ENCODE data around the gene C1QB. TPM values are rescaled to one million over a fixed set of nuclear protein-coding genes. Genes with fewer than 3 reads are reported as not detected.

The C1QB gene
- total and polyA plus RNA-seq, 2 of the 8 experiments (the other 6 are each of a cell fraction or from before 2014, with no cell fraction given) = not detected

DNA sequence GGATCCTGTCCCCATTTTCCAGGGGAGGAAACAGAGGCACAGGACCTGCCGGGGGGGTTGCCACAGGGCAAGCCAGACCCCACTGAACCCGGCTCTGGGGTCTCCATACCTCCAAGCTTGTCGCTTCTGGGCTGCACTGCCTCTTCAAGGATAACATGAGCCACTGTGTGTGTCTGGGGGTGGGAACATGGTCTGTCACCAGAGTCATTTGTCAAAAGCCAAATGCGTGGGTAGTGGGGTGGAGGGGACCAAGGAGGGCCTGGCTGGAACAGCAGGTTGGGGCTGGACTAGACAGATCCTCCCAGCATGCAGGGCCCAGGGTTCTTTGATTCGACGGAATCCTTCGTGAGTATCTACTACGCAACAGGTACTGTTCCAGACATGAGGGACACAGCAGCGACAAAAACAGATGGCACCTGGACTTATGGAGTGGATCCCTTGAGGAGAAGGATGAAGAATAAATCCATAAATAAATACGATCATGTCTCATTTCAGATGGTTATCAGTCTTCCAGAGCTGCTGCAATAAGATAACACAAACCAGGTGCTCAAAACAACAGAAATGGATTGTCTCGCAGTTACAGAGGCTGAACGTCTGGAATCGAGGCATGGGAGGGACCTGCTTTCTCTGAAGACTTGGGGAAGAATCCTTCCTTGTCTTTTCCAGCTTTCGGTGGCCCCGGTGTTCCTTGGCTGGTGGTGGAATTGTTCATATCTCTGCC is 28.7 kb downstream of the C1QB start:
- H3K4me2 ChIP-seq (ENCODE audit: insufficient read depth in 1 of 2, low read depth in 2 of 2, low read length in 2 of 2) = no peak overlapping the region
- H3K14ac ChIP-seq (ENCODE audit: insufficient read length) = no peak overlapping the region
- no peak overlapping the region for H2BK20ac ChIP-seq (ENCODE audit: low read length)
- no peaks in the 10 kb centered on the region for H3K36me3 ChIP-seq (ENCODE audit: control insufficient read depth in 2 of 4, insufficient read depth in 4 of 4, low read length in 3 of 4)
- no peak overlapping the region for H4K91ac ChIP-seq (replicated peaks; ENCODE audit: insufficient read length, low read length)
- WGBS, 2 experiments (ENCODE audit: extremely low coverage in 1 of 2, insufficient coverage in 1 of 2, insufficient read length in 1 of 2, insufficient replicate concordance in 2 of 2, low coverage in 1 of 2, low lambda C conversion rate in 2 of 2, missing lambda C conversion rate in 1 of 2) = 93% methylated on average over 15 of the region's 15 CpGs; no CpG with 5 or more reads in 1 of the 2 experiments
- peaks cover 0 to 11% of the 10 kb centered on the region in 2 experiments for H4K20me1 ChIP-seq (replicated peaks in 1 of 2; ENCODE audit: control insufficient read depth in 1 of 2, insufficient read depth in 2 of 2, low read length in 2 of 2)
- no peak overlapping the region for H3K27ac ChIP-seq (ENCODE audit: low read depth, low read length)
- H2AFZ ChIP-seq (ENCODE audit: low read length) = no peak overlapping the region
- H3K9me3 ChIP-seq (ENCODE audit: insufficient read depth in 2 of 2, low read depth in 1 of 2, low read length in 1 of 2) = no peaks in the 10 kb centered on the region
- FAIRE-seq (no peak), DNase-seq (ENCODE audit: low read depth in 1 of 2, low spot score in 2 of 2) (no peak)
- H3K18ac ChIP-seq (ENCODE audit: extremely low read depth, low read length) = no peak overlapping the region
- peaks cover 0 to 10% (median 4%) of the 10 kb centered on the region in 4 experiments; a peak in 2 of 7 replicates for H3K4me1 ChIP-seq (replicated peaks in 1 of 4; ENCODE audit: control insufficient read depth in 3 of 4, insufficient read depth in 4 of 4, low read length in 3 of 4)
- H3K27me3 ChIP-seq (replicated peaks in 1 of 4; ENCODE audit: control insufficient read depth in 3 of 4, extremely low read depth in 1 of 4, insufficient read depth in 3 of 4, low read length in 3 of 4) = no peaks in the 10 kb centered on the region
- H3K4ac ChIP-seq (replicated peaks; ENCODE audit: insufficient read length, low read depth, low read length) = no peak overlapping the region
- no peak overlapping the region for H2BK120ac ChIP-seq (replicated peaks; ENCODE audit: low read depth, low read length)
- H4K8ac ChIP-seq (ENCODE audit: extremely low read depth, insufficient read depth, low read length) = no peak overlapping the region
- H2BK15ac ChIP-seq (ENCODE audit: low read length) = no peak overlapping the region
- no peak overlapping the region for H4K5ac ChIP-seq (ENCODE audit: insufficient read length, low read depth, low read length)
- no peak overlapping the region for H3K4me3 ChIP-seq (ENCODE audit: extremely low read depth in 1 of 4, insufficient read depth in 2 of 4, low read depth in 3 of 4, low read length in 4 of 4)
- no peak overlapping the region for H3K56ac ChIP-seq (replicated peaks; ENCODE audit: insufficient read length, low read depth, low read length)
- POLR2A ChIA-PET (ENCODE audit: partially characterized antibody) = no interaction called here
- CTCF ChIA-PET (ENCODE audit: partially characterized antibody) = interaction anchor here (1.0 to 1.2 kb wide), 4 partner anchors 21 to 181 kb away, joined by 3 to 5 read pairs (median 4); no protein-coding TSS in a partner anchor
- H3K79me2 ChIP-seq (ENCODE audit: control insufficient read depth in 1 of 2, insufficient read depth in 2 of 2, low read length in 2 of 2) = no peaks in the 10 kb centered on the region; a peak in 1 of 4 replicates
- no peak overlapping the region for H3K9ac ChIP-seq (replicated peaks in 1 of 4; ENCODE audit: extremely low read depth in 1 of 4, low read depth in 3 of 4, low read length in 3 of 4)
- peaks cover 12% of the 10 kb centered on the region; the same call in 1 of the 2 replicates for H3K23me2 ChIP-seq (ENCODE audit: low read depth, low read length)
- H3K23ac ChIP-seq (ENCODE audit: insufficient read length) = no peak overlapping the region
- H2BK5ac ChIP-seq (ENCODE audit: low read depth, low read length) = no peak overlapping the region
- H2BK12ac ChIP-seq (ENCODE audit: low read depth, low read length) = no peak overlapping the region
- no peak overlapping the region for H2AK5ac ChIP-seq (ENCODE audit: low read depth, low read length)
- no peaks in the 10 kb centered on the region for H3K79me1 ChIP-seq (ENCODE audit: low read depth, low read length)
- no peak for TF ChIP-seq ATF2 (IDR thresholded peaks at IDR 0.05; ENCODE audit: low read length)
- TF ChIP-seq ZNF274 (IDR thresholded peaks at IDR 0.05; ENCODE audit: borderline replicate concordance, extremely low read depth, low read length) = no peak
- TF ChIP-seq FOSL1 (IDR thresholded peaks at IDR 0.05; ENCODE audit: insufficient read depth, low read depth, low read length) = no peak
- TF ChIP-seq, protein P1, sequence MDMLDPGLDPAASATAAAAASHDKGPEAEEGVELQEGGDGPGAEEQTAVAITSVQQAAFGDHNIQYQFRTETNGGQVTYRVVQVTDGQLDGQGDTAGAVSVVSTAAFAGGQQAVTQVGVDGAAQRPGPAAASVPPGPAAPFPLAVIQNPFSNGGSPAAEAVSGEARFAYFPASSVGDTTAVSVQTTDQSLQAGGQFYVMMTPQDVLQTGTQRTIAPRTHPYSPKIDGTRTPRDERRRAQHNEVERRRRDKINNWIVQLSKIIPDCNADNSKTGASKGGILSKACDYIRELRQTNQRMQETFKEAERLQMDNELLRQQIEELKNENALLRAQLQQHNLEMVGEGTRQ (IDR thresholded peaks at IDR 0.05; ENCODE audit: low read length) = no peak
- TF ChIP-seq RNF2 (IDR thresholded peaks at IDR 0.05; ENCODE audit: borderline replicate concordance, low read depth, low read length, missing control alignments, poor library complexity, severe bottlenecking) = no peak
- TF ChIP-seq RXRA (IDR thresholded peaks at IDR 0.05; ENCODE audit: insufficient read depth, low read depth, low read length) = no peak
- TF ChIP-seq HDAC2 (IDR thresholded peaks at IDR 0.05; ENCODE audit: borderline replicate concordance in 1 of 2, low read depth in 2 of 2, low read length in 2 of 2) = no peak
- TF ChIP-seq BCL11A (IDR thresholded peaks at IDR 0.05; ENCODE audit: low read depth in 2 of 2, low read length in 2 of 2) = no peak
